HG03520 (cell line): ENCODE data around the gene MYO15A.

Experiments
- ATAC-seq: cut with Tn5 transposase; IDR thresholded peaks from one replicate; pipeline ENCODE4 v1.9.1; 2021; ENCODE audit warnings: mild to moderate bottlenecking, moderate library complexity; ENCODE audit not compliant: unreplicated experiment

Gene MYO15A

GRCh38 chr17:18129041-18129502, 20.5 kb downstream of the MYO15A start:
- ATAC-seq = no peak

- no peak for ATAC-seq
Measured at GRCh38 chr17:18132711-18133110, 24.2 kb downstream of the MYO15A start.

- ATAC-seq = no peak
Measured at GRCh38 chr17:18136357-18136756, 27.8 kb downstream of the MYO15A start.

- ATAC-seq = no peak
Measured at GRCh38 chr17:18138065-18138749, 29.7 kb downstream of the MYO15A start.

- no peak for ATAC-seq
Measured at GRCh38 chr17:18139092-18139491, 30.5 kb downstream of the MYO15A start.

GRCh38 chr17:18139498-18139897, 30.9 kb downstream of the MYO15A start:
- no peak for ATAC-seq

GRCh38 chr17:18139949-18140348, 31.4 kb downstream of the MYO15A start:
- ATAC-seq = no peak

- ATAC-seq = no peak
Measured at GRCh38 chr17:18140648-18141047, 32.1 kb downstream of the MYO15A start.

GRCh38 chr17:18141210-18141803, 32.8 kb downstream of the MYO15A start:
- no peak for ATAC-seq

- no peak for ATAC-seq
Measured at GRCh38 chr17:18142417-18142816, 33.9 kb downstream of the MYO15A start.

GRCh38 chr17:18143044-18143936, 34.7 kb downstream of the MYO15A start:
- no peak for ATAC-seq

GRCh38 chr17:18144261-18144660, 35.7 kb downstream of the MYO15A start:
- ATAC-seq = no peak

- no peak for ATAC-seq
Measured at GRCh38 chr17:18144855-18145254, 36.3 kb downstream of the MYO15A start.

- ATAC-seq = no peak
Measured at GRCh38 chr17:18145811-18146210, 37.3 kb downstream of the MYO15A start.

- ATAC-seq = no peak
Measured at GRCh38 chr17:18146259-18146658, 37.7 kb downstream of the MYO15A start.

- ATAC-seq = no peak
Measured at GRCh38 chr17:18146980-18147379, 38.4 kb downstream of the MYO15A start.

GRCh38 chr17:18148586-18148985, 40.0 kb downstream of the MYO15A start:
- no peak for ATAC-seq

- no peak for ATAC-seq
Measured at GRCh38 chr17:18151290-18151689, 42.7 kb downstream of the MYO15A start.

GRCh38 chr17:18155179-18155578, 46.6 kb downstream of the MYO15A start:
- no peak for ATAC-seq

- ATAC-seq = no peak
Measured at GRCh38 chr17:18156171-18156975, 47.8 kb downstream of the MYO15A start.

- ATAC-seq = no peak
Measured at GRCh38 chr17:18156976-18157280, 48.4 kb downstream of the MYO15A start.
